HCT116 (cell line): Measurements from ENCODE around the gene EIF4A3. TPM values are rescaled to one million over a fixed set of nuclear protein-coding genes. Genes with fewer than 3 reads are reported as not detected.

ENCODE experiments used
- ATAC-seq: fragments of 200-7000 bp; cut with Tn5 transposase; 2 replicates; pipeline ENCODE4 v1.9.1; 2020; ENCODE audit warnings: mild to moderate bottlenecking, moderate library complexity
- BruUV-seq: library from RNA; stranded (reverse); fragments of 400-500 nt; replicated peaks from 2 replicates; lab custom pipeline; 2021; lab: Mats Ljungman, UMichigan
- CTCF ChIA-PET: fragments of 300-600 bp; sonication (Branson Sonifier 250); formaldehyde crosslinking; loops from one replicate; lab custom pipeline; 2021; ENCODE audit warnings: antibody characterized with exemption; lab: Charles Lee
- POLR2A ChIA-PET: fragments of 300-600, 350-600 bp; sonication (Branson Sonifier 250); formaldehyde crosslinking; loops from one replicate; lab custom pipeline; 2021; ENCODE audit warnings: antibody characterized with exemption; lab: Charles Lee
- RAD21 ChIA-PET, 2 experiments: fragments of 300-600 bp; sonication (Branson Sonifier 250); formaldehyde crosslinking; loops; one replicate each; lab custom pipeline; 2023; ENCODE audit warnings: low total read pairs in 2 of 2; ENCODE audit not compliant: uncharacterized antibody in 2 of 2, unreplicated experiment in 2 of 2, low non-redundant PET in 1 of 2; lab: Charles Lee
- DNase-seq: peaks from one replicate; pipeline ENCODE4 v3.0.0-alpha.2; 2010; ENCODE audit warnings: low read depth, low spot score
- H2AFZ ChIP-seq: fragments of 200-600 bp; shearing (Covaris generic), sonication (generic); 2 replicates; pipeline ENCODE4 v1.6.1; 2017; ENCODE audit warnings: low read depth, mixed run types, mixed read lengths, antibody characterized with exemption, low read length; ENCODE audit not compliant: poor library complexity, severe bottlenecking
- H3K27ac ChIP-seq: 2 replicates; pipeline ENCODE4 v1.5.1; 2012; ENCODE audit warnings: low read depth, low read length
- H3K27me3 ChIP-seq: fragments of 200-600 bp; sonication (generic); 2 replicates; pipeline ENCODE4 v1.6.1; 2016; ENCODE audit warnings: mixed run types, low read length, mixed read lengths; ENCODE audit not compliant: insufficient read depth
- H3K36me3 ChIP-seq, 2 experiments: fragments of 200-500 bp in 1 of 2; fragments of 200-600 bp in 1 of 2; sonication (Bioruptor generic) in 1 of 2; sonication (generic) in 1 of 2; 2 replicates each; pipeline versions ENCODE4 v1.5.1 to v1.6.1; 2014 to 2016; ENCODE audit warnings: low read length in 2 of 2, inconsistent platforms in 1 of 2, mixed read lengths in 1 of 2, mixed run types in 1 of 2; ENCODE audit not compliant: insufficient read depth in 2 of 2, control insufficient read depth in 1 of 2
- H3K4me1 ChIP-seq, 2 experiments: fragments of 200-600 bp in 1 of 2; sonication (generic) in 1 of 2; 2 replicates each; pipeline versions ENCODE4 v1.5.1 to v1.6.1; 2012 to 2017; ENCODE audit warnings: low read length in 2 of 2, inconsistent platforms in 1 of 2, mild to moderate bottlenecking in 1 of 2, mixed read lengths in 1 of 2, mixed run types in 1 of 2, moderate library complexity in 1 of 2; ENCODE audit not compliant: insufficient read depth in 2 of 2, control insufficient read depth in 1 of 2
- H3K4me2 ChIP-seq: fragments of 200-600 bp; sonication (generic); 2 replicates; pipeline ENCODE4 v1.6.1; 2017; ENCODE audit warnings: mixed run types, low read length, mixed read lengths
- H3K4me3 ChIP-seq, 2 experiments: fragments of 200-600 bp in 1 of 2; sonication (generic) in 1 of 2; replicated peaks in 1 of 2; 2 replicates each; pipeline ENCODE4 v1.5.1; 2011 to 2016; ENCODE audit warnings: low read length in 2 of 2, control low read depth in 1 of 2, low read depth in 1 of 2, mild to moderate bottlenecking in 1 of 2, mixed read lengths in 1 of 2, mixed run types in 1 of 2
- H3K79me2 ChIP-seq: fragments of 200-600 bp; sonication (generic); 2 replicates; pipeline ENCODE4 v1.6.1; 2017; ENCODE audit warnings: mild to moderate bottlenecking, mixed run types, low read length, moderate library complexity, mixed read lengths; ENCODE audit not compliant: insufficient read depth
- H3K9ac ChIP-seq: fragments of 200-600 bp; sonication (generic); 2 replicates; pipeline ENCODE4 v1.6.1; 2016; ENCODE audit warnings: low read length, mixed read lengths
- H3K9me2 ChIP-seq: fragments of 200-600 bp; sonication (generic), shearing (Covaris generic); 2 replicates; pipeline ENCODE4 v1.6.1; 2017; ENCODE audit warnings: mixed run types, mild to moderate bottlenecking, moderate library complexity; ENCODE audit not compliant: insufficient read depth
- H3K9me3 ChIP-seq, 2 experiments: fragments of 200-500 bp in 1 of 2; fragments of 200-600 bp in 1 of 2; sonication (Bioruptor generic) in 1 of 2; sonication (generic) in 1 of 2; 2 replicates each; pipeline ENCODE4 v1.6.1; 2014 to 2017; ENCODE audit warnings: low read length in 2 of 2, mixed read lengths in 2 of 2, inconsistent platforms in 1 of 2, low read depth in 1 of 2, mild to moderate bottlenecking in 1 of 2, mixed run types in 1 of 2, moderate library complexity in 1 of 2; ENCODE audit not compliant: control insufficient read depth in 1 of 2, insufficient read depth in 1 of 2
- H4K20me1 ChIP-seq: fragments of 200-600 bp; sonication (generic), shearing (Covaris generic); 2 replicates; pipeline ENCODE4 v1.6.1; 2017; ENCODE audit warnings: mixed run types, mild to moderate bottlenecking, moderate library complexity; ENCODE audit not compliant: insufficient read depth
- EGR1 ChIP-seq: IDR thresholded peaks from 2 replicates; pipeline ENCODE4 v1.6.1; 2012; ENCODE audit warnings: low read depth
- EZH2 ChIP-seq: fragments of 200-600 bp; sonication (generic); IDR thresholded peaks from 2 replicates; pipeline ENCODE4 v1.6.1; 2017; ENCODE audit warnings: antibody characterized with exemption, mixed run types
- FOSL1 ChIP-seq: IDR thresholded peaks from 2 replicates; pipeline ENCODE4 v1.6.1; 2012; ENCODE audit warnings: low read depth
- JUND ChIP-seq: IDR thresholded peaks from 2 replicates; pipeline ENCODE4 v1.6.1; 2012
- POLR2A ChIP-seq: IDR thresholded peaks from 2 replicates; pipeline ENCODE4 v1.7.0; 2011; ENCODE audit warnings: borderline replicate concordance; ENCODE audit not compliant: insufficient read depth, insufficient read length; ENCODE audit errors: extremely low read depth
- RAD21 ChIP-seq: IDR thresholded peaks from 2 replicates; pipeline ENCODE4 v1.6.1; 2012; ENCODE audit warnings: low read depth, mild to moderate bottlenecking
- SIN3A ChIP-seq: IDR thresholded peaks from 2 replicates; pipeline ENCODE4 v1.6.1; 2012; ENCODE audit warnings: low read depth
- SP1 ChIP-seq: IDR thresholded peaks from 2 replicates; pipeline ENCODE4 v1.6.1; 2012; ENCODE audit warnings: low read depth
- SRF ChIP-seq: IDR thresholded peaks from 2 replicates; pipeline ENCODE4 v1.6.1; 2012; ENCODE audit warnings: low read depth
- TCF7L2 ChIP-seq: IDR thresholded peaks from 2 replicates; pipeline ENCODE4 v1.7.0; 2011; ENCODE audit warnings: borderline replicate concordance, inconsistent platforms; ENCODE audit not compliant: insufficient read depth, insufficient read length; ENCODE audit errors: extremely low read depth
- YY1 ChIP-seq: IDR thresholded peaks from 2 replicates; pipeline ENCODE4 v1.6.1; 2011; ENCODE audit warnings: low read length, low read depth, moderate library complexity, mild to moderate bottlenecking; ENCODE audit not compliant: insufficient replicate concordance; ENCODE audit errors: extremely low read depth
- ZFX ChIP-seq: fragments of 450-650 bp; IDR thresholded peaks from 2 replicates; pipeline ENCODE4 v1.6.1; 2017
- ZNF274 ChIP-seq: fragments of 200-500 bp; sonication (Bioruptor generic); IDR thresholded peaks from 2 replicates; pipeline ENCODE4 v1.6.1; 2014; ENCODE audit warnings: mild to moderate bottlenecking, low read depth, low read length, inconsistent platforms
- intact Hi-C: fragments of 100-400 bp; cut with micrococcal nuclease; formaldehyde crosslinking; loops from 2 replicates; pipeline ENCODE4 v1.10.0; 2022
- total RNA-seq: library from RNA; stranded (reverse); gene quantifications from one replicate; pipeline ENCODE4 v1.2.1, GENCODE V29; 2021; ENCODE audit not compliant: unreplicated experiment
- TF ChIP-seq, protein P1 (sequence below): IDR thresholded peaks from 2 replicates; pipeline ENCODE4 v1.6.1; 2012; ENCODE audit warnings: low read depth
- TF ChIP-seq, protein P2 (sequence below), 3 experiments: fragments of 200-600 bp in 1 of 3; sonication (generic) in 1 of 3; IDR thresholded peaks in 2 of 3; conservative IDR thresholded peaks in 1 of 3; 2 replicates each; pipeline ENCODE4 v1.5.1; 2012 to 2017; ENCODE audit warnings: low read depth in 2 of 3, low read length in 2 of 3, antibody characterized with exemption in 1 of 3, borderline replicate concordance in 1 of 3, control low read depth in 1 of 3, mild to moderate bottlenecking in 1 of 3, mixed read lengths in 1 of 3, mixed run types in 1 of 3, moderate library complexity in 1 of 3; ENCODE audit not compliant: insufficient read depth in 1 of 3
- TF ChIP-seq, protein P3 (sequence below): IDR thresholded peaks from 2 replicates; pipeline ENCODE4 v1.6.1; 2011; ENCODE audit warnings: mild to moderate bottlenecking, low read length, moderate library complexity; ENCODE audit not compliant: insufficient replicate concordance; ENCODE audit errors: extremely low read depth

The EIF4A3 gene
- total RNA-seq, 1 experiment from 2014 or later: 248 TPM

DNA sequence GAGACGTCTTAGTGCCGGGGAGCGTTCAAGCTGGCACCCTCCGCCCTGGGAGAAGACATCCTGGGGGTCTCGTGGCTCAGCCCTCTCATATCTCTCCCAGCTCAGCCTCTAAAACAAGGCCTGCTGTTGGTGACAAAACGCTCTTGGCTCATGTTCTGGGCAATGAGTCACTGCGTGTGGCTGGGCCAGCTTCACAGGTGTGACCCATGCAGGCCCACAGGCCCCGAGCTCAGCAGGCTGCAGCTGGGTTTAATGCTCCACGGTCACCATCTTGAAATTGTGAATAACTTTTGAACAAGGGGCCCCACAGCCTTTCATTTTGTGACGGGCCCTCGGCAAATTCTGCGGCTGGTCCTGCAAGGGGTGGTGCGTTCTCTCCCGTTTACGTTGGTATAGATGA, 23.1 kb downstream of the EIF4A3 start:
- TF ChIP-seq, protein P1, sequence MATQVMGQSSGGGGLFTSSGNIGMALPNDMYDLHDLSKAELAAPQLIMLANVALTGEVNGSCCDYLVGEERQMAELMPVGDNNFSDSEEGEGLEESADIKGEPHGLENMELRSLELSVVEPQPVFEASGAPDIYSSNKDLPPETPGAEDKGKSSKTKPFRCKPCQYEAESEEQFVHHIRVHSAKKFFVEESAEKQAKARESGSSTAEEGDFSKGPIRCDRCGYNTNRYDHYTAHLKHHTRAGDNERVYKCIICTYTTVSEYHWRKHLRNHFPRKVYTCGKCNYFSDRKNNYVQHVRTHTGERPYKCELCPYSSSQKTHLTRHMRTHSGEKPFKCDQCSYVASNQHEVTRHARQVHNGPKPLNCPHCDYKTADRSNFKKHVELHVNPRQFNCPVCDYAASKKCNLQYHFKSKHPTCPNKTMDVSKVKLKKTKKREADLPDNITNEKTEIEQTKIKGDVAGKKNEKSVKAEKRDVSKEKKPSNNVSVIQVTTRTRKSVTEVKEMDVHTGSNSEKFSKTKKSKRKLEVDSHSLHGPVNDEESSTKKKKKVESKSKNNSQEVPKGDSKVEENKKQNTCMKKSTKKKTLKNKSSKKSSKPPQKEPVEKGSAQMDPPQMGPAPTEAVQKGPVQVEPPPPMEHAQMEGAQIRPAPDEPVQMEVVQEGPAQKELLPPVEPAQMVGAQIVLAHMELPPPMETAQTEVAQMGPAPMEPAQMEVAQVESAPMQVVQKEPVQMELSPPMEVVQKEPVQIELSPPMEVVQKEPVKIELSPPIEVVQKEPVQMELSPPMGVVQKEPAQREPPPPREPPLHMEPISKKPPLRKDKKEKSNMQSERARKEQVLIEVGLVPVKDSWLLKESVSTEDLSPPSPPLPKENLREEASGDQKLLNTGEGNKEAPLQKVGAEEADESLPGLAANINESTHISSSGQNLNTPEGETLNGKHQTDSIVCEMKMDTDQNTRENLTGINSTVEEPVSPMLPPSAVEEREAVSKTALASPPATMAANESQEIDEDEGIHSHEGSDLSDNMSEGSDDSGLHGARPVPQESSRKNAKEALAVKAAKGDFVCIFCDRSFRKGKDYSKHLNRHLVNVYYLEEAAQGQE: no peak
- TF ChIP-seq TCF7L2 (no peak), SRF (no peak), EGR1 (no peak), JUND (no peak), YY1 (no peak), ZNF274 (no peak), RAD21 (no peak), EZH2 (no peak), FOSL1 (no peak), POLR2A (no peak), SP1 (no peak), SIN3A (no peak), ZFX (no peak)
- TF ChIP-seq, protein P2, sequence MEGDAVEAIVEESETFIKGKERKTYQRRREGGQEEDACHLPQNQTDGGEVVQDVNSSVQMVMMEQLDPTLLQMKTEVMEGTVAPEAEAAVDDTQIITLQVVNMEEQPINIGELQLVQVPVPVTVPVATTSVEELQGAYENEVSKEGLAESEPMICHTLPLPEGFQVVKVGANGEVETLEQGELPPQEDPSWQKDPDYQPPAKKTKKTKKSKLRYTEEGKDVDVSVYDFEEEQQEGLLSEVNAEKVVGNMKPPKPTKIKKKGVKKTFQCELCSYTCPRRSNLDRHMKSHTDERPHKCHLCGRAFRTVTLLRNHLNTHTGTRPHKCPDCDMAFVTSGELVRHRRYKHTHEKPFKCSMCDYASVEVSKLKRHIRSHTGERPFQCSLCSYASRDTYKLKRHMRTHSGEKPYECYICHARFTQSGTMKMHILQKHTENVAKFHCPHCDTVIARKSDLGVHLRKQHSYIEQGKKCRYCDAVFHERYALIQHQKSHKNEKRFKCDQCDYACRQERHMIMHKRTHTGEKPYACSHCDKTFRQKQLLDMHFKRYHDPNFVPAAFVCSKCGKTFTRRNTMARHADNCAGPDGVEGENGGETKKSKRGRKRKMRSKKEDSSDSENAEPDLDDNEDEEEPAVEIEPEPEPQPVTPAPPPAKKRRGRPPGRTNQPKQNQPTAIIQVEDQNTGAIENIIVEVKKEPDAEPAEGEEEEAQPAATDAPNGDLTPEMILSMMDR (IDR thresholded peaks at IDR 0.05 in 2 of 3, conservative IDR thresholded peaks at IDR 0.05 in 1 of 3; ENCODE audit: borderline replicate concordance in 1 of 3, insufficient read depth in 1 of 3, low read depth in 2 of 3, low read length in 2 of 3): no peak
- TF ChIP-seq, protein P3, sequence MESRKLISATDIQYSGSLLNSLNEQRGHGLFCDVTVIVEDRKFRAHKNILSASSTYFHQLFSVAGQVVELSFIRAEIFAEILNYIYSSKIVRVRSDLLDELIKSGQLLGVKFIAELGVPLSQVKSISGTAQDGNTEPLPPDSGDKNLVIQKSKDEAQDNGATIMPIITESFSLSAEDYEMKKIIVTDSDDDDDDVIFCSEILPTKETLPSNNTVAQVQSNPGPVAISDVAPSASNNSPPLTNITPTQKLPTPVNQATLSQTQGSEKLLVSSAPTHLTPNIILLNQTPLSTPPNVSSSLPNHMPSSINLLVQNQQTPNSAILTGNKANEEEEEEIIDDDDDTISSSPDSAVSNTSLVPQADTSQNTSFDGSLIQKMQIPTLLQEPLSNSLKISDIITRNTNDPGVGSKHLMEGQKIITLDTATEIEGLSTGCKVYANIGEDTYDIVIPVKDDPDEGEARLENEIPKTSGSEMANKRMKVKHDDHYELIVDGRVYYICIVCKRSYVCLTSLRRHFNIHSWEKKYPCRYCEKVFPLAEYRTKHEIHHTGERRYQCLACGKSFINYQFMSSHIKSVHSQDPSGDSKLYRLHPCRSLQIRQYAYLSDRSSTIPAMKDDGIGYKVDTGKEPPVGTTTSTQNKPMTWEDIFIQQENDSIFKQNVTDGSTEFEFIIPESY: no peak
- Histone ChIP-seq H3K4me1 (peaks cover 0 to 13% of the 10 kb centered on the region in 2 experiments; a peak in 1 of 4 replicates), H3K36me3 (no peaks in the 10 kb centered on the region), H3K4me3 (no peak overlapping the region), H4K20me1 (no peaks in the 10 kb centered on the region), H3K9ac (no peak overlapping the region), H3K79me2 (no peaks in the 10 kb centered on the region), H3K27me3 (no peaks in the 10 kb centered on the region), H3K9me3 (no peaks in the 10 kb centered on the region), H3K9me2 (no peaks in the 10 kb centered on the region), H3K4me2 (no peak overlapping the region), H2AFZ (no peak overlapping the region), H3K27ac (no peak overlapping the region)
- CTCF ChIA-PET: interaction anchor here (0.6 to 2.7 kb wide), 13 partner anchors 9 to 452 kb away, joined by 3 to 25 read pairs (median 4); partner anchors contain the start of genes CBX8 and GAA
- DNase-seq (no peak), ATAC-seq (0 out of 2 replicates have a peak, but pooled peaks have one; percentile 26)
- BruUV-seq: no TSS peak
- intact Hi-C loops: loop anchor here (2.0 kb wide), 1 partner anchor 41 kb away; no protein-coding TSS in a partner anchor
- RAD21 ChIA-PET: interaction anchor here (1.1 to 1.8 kb wide), 2 partner anchors 22 to 41 kb away, joined by 5 to 7 read pairs; partner anchors contain the start of gene GAA (in 1 of the 2)
- POLR2A ChIA-PET: interaction anchor here (1.2 to 1.3 kb wide), 3 partner anchors 10 to 21 kb away, joined by 4 to 5 read pairs (median 4); no protein-coding TSS in a partner anchor
